Smooth muscle cell of the brain vasculature (primary cell): ENCODE data around the gene COA6.
"Not testable (repeated sequence)": the region's sequence is repeated elsewhere in the genome, so short reads cannot be mapped to it uniquely, and the experiment has no call there.

Experiments
- DNase-seq: peaks from one replicate; pipeline ENCODE4 v3.0.0-alpha.2; 2012; ENCODE audit warnings: low read depth, low spot score

Gene COA6

DNA sequence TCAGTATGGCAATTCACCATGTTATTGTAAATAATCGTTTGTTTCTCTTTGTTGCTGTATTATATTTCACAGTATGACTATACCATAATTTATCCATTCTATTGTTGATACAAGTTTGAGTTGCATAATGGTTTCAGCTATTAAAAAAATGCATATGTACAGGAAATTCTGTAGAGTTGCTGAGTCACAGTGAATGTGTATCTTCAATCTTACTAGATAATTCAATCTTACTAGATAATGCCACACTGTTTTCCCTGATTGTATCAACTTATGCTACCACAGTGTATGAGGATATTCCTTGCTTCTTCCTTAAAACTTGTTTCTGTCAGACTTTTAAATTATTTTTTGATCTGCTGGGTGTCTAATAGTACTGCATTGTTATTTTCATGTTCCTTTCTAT, 3.5 kb upstream of the COA6 start:
- DNase-seq: no peak

DNA sequence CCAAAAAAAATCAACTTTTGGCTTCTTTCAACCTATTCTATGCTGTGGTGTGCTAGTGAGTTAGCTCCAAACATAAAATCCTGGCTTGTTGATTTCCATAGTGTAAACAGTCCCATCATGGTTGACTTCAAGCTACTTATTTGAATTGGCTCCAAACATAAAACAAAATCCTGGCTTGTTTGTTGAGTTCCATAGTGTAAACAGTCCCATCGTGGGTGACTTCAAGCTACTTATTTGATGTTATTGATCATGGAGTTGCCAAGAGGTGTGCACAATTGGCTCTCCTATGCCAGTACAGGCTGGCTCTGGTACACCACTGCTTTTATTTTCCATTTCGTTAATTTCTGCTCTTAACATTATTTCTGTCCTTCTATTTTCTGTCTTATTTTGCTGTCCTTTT, 1.8 kb upstream of the COA6 start:
- DNase-seq: no peak

DNA sequence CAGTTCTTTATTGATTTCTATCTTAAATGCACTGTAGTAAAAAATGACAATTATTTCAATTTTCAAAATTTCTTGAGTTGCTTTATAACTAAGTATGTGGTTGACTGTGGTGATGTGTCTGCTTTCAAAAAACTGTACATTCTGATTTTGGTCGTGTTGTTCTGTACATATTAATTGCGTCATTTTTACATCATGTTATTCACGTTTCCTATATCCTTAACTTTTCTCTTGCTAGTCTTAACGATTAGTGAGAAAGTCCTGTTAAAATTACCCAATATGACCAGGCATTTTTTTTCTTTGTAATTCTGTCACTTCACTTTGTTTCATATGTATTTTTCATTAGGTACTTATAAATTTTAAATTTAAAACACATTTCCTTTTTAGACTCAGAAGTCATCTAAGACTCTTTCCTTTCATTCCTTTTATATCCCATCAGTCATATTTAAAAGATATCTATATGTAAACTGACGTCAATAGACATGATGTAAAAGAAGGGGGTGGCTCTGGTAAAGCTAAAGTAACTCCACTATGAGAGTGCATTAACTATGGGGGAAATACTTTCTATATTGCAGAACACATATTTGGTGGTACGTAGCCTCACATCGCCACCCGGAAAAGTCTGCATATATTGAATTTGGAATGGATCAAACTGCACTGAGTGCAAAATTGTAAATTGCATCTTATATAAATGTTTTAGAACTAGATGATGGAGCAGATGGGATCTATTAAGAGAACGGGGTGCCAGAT, 1.1 kb upstream of the COA6 start:
- DNase-seq: no peak

DNA sequence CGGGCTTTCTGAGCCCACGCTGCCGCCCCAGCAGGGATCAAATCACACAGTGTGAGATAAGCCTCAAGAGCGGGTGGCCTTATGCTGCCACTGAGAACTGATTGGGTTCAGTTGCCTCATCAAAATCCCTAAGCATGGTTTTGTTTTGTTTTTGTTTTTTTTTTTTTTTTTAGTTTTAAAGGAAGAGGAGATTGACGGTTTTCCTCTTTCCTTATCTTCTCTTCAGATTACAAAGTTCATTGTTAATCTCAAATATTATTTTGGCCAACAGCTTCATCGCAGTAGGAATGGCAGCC, 651 bp downstream of the COA6 start:
- DNase-seq: no peak

DNA sequence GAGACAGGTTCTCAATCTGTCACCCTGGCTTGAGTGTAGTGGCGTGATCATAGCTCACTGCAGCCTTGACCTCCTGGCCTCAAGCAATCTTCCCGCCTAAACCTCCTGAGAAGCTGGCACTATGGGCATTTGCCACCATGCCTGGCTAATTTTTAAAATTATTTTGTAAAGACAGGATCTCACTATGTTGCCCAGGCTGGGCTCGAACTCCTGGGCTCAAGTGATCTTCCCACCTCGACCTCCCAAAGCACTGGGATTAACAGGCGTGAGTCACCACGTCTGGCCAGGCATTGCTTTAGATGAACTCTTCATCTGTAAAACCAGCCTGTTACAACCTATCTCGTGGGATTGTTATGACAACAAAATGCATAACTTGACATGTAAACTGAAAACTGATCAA, 2.4 kb downstream of the COA6 start:
- DNase-seq: no peak

DNA sequence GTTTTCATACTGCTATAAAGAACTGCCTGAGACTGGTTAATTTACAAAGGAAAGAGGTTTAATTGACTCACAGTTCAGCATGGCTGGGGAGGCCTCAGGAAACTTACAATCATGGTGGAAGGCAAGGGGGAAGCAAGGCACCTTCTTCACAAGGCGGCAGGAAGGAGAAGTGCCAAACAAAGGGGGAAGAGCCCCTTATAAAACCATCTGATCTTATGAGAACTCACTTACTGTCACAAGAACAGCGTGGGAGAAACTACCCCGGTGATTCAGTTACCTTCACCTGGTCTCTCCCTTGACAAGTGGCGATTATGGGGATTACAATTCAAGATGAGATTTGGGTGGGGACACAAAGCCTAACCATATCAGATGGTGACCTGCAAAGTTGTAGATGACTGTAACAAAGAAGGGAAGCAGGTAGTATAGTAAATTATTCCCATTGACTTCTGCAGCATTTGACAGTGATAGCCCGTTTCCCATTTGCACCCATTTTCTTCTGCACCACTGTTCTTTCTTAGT, 6.4 kb downstream of the COA6 start:
- not testable (repeated sequence) for DNase-seq

DNA sequence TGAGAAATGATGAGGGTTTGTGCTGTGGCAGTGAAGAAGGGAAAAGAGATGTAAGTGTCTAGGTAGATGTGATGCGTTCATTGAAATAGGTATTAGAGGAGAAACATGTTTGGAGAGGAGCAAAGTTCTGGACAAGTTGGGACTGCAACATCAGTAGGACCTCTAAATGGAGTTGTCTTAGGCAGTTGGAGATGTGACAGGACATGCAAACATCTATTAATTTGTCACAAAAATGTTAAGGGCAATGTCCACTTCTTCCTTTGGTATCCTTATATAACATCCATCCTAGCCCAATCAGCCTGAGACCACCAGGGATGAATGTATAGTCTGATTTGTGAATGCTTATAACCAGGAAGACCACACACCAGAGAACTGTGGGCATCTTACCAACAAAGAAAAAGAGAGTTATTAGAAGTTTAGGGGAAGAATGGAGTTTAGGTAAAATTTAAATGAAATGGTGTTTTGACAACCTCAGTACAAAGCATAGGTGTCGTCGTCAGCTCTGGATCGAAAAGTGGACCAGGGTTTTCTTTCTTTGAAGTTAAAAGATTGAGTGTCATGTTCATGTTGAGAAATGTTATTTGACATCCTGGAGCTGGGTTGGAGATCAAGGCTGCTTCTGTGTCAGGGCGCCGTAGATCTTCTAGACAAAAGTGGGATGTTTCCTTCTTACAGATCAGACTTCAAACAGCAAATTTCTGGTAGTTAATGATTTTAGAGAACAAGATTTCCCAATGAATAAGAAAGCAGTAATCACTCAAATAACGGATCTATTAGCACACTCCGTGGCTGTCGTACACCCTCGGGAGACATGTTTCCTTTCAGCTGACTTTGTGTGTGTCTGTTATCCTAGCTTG, 8.7 kb downstream of the COA6 start:
- no peak for DNase-seq

DNA sequence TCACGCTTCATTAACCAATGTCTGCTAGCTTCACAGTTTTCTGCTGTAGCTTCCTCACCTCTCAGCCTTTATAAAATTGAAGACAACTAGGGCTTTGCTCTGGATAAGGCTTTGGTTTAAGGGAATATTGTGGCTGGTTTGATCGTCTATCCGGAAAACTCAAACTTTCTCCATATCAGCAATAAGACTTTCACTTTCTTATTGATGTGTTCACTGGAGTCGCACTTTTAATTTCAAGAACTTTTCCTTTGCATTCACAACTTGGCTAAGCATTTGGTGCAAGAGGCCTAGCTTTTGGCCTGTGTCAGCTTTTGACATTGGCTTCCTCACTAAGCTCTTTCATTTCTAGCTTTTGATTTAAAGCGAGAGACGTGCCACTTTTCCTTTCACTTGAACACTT, 12.9 kb downstream of the COA6 start:
- no peak for DNase-seq

DNA sequence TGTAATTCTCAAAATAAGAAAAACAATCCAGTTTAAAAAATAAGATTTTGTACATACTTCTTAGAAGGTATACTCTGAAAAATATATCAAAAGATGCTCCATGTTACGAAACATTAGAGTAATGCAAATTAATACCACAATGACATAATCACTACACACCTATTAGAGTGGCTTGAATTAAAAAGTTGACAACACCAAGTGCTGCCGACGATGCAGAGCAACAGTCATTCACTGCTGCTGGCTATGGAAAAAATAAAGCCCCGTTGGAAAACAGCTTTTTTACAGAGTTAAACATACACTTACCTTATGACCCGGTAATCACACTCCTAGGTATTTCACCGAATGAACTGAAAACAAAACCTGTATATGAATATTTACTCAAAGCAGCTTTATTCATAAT, 14.8 kb downstream of the COA6 start:
- DNase-seq: no peak

DNA sequence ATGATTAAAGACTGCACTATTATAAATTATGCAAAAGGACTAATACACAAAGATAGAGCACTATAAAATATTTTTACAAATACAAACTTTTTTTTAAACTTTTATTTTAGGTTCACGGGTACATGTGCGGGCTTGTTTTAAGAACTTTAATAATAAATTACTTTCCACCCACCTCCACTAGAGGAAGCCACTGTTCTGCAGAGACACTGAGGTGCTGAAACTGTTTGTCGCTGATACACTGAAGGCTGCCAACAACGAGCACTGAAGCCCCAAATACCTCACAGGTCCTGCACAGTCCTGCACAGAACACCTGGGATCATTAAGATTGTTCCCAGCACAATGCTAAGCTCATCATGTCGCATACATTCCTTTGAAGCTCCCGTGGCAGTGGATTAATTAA, 19.9 kb downstream of the COA6 start:
- DNase-seq: no peak

DNA sequence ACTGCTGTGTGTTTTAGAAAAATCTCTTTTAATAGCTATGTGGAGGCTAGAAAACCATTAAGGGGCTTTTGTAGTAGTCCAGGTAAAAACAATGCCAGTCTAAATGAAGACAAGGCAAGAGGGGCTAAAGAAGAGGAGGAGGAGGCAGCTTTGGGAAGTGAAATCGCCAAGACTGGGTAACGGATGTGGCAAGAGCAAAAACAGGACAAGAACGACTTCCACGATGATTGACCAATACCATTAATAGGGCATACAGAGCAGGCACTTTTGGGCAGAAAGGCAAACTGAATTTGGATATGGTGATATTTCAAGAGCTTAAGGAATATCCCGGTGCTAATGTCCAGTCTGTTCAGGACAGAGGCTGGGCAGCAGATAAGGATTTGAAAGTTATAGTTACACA, 22.0 kb downstream of the COA6 start:
- no peak for DNase-seq

DNA sequence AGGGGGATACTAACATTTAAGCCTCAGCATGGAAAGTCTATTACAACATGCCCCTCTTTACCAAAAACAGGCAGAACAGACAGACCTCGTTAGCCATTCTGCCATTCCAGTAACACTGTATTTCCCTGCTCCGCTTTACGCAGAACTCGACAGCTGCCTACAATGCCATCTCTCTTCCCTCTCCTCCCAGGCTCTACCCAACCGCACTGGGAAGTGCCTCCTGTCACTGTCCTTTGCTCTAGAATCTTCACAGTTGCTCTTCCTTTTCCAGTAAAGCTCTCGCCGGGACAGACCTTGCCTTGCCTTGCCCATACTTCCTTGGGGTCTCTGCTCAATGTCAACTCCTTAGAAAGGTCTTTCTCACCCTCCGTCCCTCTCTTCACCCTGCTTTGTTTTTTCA, 22.8 kb downstream of the COA6 start:
- DNase-seq: no peak

DNA sequence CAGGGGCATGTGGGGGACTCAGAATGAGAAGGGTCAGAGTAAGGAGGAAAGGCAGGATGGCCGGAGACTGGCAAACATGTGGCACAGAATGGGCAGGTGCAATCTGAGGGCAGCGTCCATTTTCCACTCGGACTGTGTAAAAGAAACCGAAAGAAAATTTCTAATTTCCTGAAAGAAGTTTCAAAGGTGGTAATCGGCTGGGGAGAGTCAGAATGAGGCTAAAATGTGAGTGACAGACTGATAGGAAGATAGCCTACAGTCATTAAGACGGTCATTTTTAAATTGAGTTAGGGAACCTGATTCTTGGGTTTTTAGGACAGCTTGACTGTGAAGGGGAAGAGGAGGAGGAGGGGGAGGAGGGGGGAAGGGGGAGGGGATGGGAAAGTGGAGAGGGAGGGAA, 23.6 kb downstream of the COA6 start:
- no peak for DNase-seq

DNA sequence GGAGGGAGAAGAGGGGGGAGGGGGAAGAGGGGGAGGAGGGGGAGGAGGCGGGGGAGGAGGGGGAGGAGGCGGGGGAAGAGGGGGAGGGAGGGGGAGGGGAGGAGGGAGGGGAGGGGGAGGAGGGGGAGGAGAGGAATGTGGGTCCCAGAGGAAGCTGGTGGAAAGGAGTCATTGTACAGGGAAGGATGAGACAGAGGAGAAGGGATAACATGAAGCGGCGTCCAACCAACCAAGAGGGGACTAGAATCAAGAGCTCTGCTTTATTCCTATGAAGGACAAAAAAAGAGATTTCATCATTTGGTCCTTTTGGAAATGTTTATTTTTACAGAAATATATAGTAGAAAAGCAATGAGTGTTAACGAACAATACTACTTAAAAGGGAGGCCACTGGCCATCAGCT, 24.5 kb downstream of the COA6 start:
- DNase-seq: no peak

DNA sequence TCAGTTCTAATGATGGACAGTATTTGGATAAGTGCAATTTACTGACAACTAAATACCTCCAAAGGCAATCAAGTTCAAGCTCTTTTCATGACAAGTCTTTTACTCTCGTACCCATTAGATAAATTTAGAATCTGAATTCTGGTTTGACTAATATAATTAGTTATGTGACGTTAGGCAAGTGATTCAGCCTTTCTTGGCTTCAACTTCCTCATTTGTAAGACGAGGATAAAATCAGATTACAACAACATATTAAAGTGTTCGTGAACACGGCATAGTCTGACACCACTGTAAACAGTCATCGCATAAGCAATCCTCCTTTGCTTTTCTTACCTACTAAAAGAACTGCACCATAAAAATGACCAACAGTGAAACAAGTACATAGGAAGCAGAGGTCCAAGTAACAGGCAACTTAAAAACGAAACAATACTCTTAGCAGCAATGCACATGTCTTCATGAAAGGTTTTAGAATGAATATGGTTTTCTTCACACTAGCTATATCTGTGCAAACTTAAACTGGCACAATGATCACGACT, 25.7 kb downstream of the COA6 start:
- DNase-seq: no peak

DNA sequence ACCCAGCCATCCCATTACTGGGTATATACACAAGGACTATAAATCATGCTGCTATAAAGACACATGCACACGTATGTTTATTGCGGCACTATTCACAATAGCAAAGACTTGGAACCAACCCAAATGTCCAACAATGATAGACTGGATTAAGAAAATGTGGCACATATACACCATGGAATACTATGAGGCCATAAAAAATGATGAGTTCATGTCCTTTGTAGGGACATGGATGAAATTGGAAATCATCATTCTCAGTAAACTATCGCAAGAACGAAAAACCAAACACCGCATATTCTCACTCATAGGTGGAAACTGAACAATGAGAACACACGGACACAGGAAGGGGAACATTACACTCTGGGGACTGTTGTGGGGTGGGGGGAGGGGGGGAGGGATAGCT, 26.3 kb downstream of the COA6 start:
- not testable (repeated sequence) for DNase-seq

DNA sequence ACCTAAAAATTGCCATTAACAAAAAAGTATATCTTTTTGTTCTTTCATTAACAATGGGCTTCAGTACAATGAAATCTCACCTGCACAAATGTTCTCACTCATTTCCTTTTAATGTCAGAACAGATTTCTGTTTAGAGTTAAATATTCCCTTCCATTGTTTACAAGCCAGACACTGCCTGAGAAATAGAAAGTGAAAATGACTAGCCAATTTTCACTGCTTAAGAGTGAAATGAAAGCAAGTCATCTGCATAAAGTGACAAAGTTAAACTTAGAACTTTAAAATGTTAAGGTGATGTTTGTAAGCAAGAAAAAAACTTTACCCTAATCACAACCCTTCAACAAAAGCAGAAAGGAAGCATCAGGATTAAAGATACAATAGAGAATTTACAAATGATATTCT, 27.5 kb downstream of the COA6 start:
- DNase-seq: no peak

DNA sequence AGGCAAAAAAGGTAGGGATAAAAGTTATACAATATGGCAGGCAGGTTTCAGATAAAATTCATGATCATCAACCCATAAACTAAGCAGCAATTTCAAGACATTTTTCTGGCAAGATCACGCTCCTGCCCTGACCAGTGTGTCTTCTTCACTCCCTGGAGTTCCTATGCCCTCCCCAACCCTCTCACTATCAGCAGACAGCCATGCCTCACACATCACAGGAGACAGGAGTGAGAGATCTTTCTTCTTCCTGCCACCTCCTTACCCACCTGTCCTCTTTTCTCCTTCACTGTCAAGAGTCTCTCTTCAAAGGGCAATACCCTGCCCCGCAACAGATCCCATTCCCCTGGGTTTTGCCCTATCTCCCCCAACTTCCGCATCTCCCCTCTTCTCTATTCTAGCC, 28.4 kb downstream of the COA6 start:
- no peak for DNase-seq

DNA sequence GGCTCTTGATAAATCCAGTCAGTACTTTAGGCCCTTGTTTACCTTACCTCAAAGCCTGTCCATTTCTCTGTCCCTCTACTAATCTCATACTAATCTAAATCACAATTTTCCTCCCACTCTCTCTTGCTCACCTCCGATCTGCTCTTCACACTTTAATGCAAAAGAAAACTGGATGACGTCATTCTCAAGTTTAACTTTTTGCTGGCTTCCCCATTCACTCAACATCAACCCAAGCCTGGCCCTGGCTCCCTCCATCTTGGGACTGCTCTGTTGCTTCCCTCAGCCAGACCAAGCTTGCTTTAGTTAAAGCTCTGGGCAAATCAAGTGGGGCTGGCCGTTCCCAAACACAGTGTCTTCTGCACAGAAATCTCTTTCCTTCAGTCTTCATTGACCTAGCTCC, 29.7 kb downstream of the COA6 start:
- DNase-seq: no peak

DNA sequence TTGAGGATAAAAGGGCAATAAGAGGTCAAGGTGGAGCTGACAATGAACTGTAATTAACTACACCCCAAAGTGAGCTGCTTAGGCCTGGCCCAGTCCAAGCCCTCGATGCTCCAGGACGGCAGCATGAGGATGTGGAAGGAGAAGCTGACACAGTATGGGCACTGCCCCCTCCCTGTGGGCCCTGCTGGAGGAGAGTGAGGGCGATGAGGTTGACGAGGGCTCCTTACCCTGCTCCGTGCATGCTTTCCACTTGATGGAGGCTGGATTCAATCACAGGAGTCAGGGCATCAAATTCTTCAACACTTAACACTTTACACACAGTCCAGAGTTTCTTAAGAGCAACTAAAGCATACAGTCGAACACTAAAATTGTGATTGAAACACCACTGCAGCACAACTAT, 32.4 kb downstream of the COA6 start:
- no peak for DNase-seq

DNA sequence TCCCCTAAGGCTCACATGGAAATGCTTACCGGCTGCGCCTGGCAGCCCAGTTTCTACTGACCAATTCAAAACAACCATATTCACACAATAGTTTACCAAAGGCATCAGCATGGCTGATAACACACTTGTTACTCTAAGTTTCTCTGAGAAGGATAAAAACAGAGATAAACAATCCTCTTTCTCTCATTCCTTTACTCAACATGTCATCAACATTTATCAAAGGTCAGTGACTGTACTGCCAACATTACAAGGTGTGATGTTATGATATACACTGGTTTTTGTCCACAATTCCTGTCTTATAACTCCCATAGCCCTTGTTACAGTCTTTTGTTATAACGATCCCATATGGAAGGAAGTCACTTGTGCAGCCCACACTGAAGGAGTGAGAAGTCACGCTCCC, 33.6 kb downstream of the COA6 start:
- no peak for DNase-seq

DNA sequence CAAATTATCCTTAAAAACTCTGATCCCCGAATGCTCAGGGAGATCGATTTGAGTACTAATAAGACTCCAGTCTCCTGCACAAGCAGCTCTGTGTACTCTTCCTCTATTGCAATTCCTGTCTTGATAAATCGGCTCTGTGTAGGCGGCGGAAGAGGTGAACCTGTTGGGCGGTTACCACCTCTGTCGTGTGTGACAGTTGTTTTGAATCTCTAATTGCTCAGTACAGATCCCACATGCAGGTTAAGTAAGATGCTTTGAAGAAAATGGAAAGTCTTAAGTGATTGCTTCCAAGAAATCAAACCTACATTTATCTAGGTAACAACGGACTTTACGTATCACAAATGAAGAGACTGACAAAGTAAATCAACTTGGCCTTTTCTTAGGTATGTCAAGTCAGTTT, 35.5 kb downstream of the COA6 start:
- DNase-seq: no peak

DNA sequence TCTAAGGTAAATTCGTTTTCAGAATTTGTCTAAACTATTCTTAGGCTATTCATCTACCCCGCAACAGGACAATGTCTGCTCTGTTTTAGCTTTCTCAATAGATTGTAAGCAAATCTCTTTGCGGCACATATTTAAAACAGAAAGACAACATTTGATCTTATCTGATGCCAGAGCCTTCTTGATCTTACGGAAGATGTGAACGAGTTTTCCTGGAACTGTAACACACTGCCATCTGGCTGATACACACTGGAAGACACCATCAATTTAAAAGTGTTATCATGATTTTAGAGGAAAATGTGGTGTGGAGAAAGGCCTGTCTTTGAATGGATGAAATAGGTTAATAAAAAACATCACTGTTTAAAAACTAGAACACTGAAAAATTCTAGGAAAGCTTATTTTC, 36.1 kb downstream of the COA6 start:
- no peak for DNase-seq
